HepG2 (cell line): Measurements from ENCODE around the gene UBTF. TPM values are rescaled to one million over a fixed set of nuclear protein-coding genes. Genes with fewer than 3 reads are reported as not detected.
A peak's percentile ranks its signal among the peaks of the same experiment; 100 is the strongest.

Experiments
- BORCS8-MEF2B ChIP-seq: sonication (generic); formaldehyde crosslinking; IDR thresholded peaks from 2 replicates; pipeline ENCODE4 v1.8.0; 2022; ENCODE audit warnings: mild to moderate bottlenecking, missing genetic modification reagents
- EP300 ChIP-seq, 3 experiments: sonication (generic) in 1 of 3; formaldehyde crosslinking in 1 of 3; IDR thresholded peaks; 2 replicates each; pipeline versions ENCODE4 v1.5.1 to v1.6.1; 2011 to 2020; ENCODE audit warnings: low read depth in 2 of 3, low read length in 2 of 3, borderline replicate concordance in 1 of 3, improper control_type of control experiment in 1 of 3, mild to moderate bottlenecking in 1 of 3, missing genetic modification reagents in 1 of 3, moderate library complexity in 1 of 3
- FLYWCH1 ChIP-seq: sonication (generic); formaldehyde crosslinking; IDR thresholded peaks from 2 replicates; pipeline ENCODE4 v1.8.1; 2023; ENCODE audit warnings: mild to moderate bottlenecking, missing genetic modification reagents
- KDM2A ChIP-seq: sonication (generic); formaldehyde crosslinking; IDR thresholded peaks from 2 replicates; pipeline ENCODE4 v1.4.0; 2020; ENCODE audit warnings: low read depth, missing genetic modification reagents, borderline replicate concordance
- RBM22 ChIP-seq: fragments of 200-400 bp; formaldehyde crosslinking; optimal IDR thresholded peaks from 2 replicates; pipeline ENCODE3; 2017; ENCODE audit warnings: mild to moderate bottlenecking, low read length, moderate library complexity
- SOX13 ChIP-seq, 3 experiments: fragments of 450-650 bp in 1 of 3; sonication (generic) in 1 of 3; formaldehyde crosslinking in 1 of 3; IDR thresholded peaks in 2 of 3; conservative IDR thresholded peaks in 1 of 3; 2 replicates each; pipeline versions ENCODE4 v1.5.0 to v1.6.1; 2016 to 2020; ENCODE audit warnings: antibody characterized with exemption in 1 of 3, mild to moderate bottlenecking in 1 of 3, missing compliant biosample characterization in 1 of 3, missing genetic modification reagents in 1 of 3, moderate library complexity in 1 of 3
- TCF7L2 ChIP-seq: IDR thresholded peaks from 2 replicates; pipeline ENCODE4 v1.6.1; 2011; ENCODE audit warnings: mild to moderate bottlenecking, low read depth, low read length, moderate library complexity
- ZBTB38 ChIP-seq: sonication (generic); formaldehyde crosslinking; IDR thresholded peaks from 2 replicates; pipeline ENCODE4 v1.5.1; 2020; ENCODE audit warnings: mild to moderate bottlenecking, missing genetic modification reagents
- ZNF567 ChIP-seq: sonication (generic); formaldehyde crosslinking; IDR thresholded peaks from 2 replicates; pipeline ENCODE4 v1.8.1; 2023; ENCODE audit warnings: mild to moderate bottlenecking, missing genetic modification reagents, borderline replicate concordance
- ZNF790 ChIP-seq: sonication (generic); formaldehyde crosslinking; IDR thresholded peaks from 2 replicates; pipeline ENCODE4 v1.8.0; 2022; ENCODE audit warnings: missing genetic modification reagents, mild to moderate bottlenecking, borderline replicate concordance
- ZSCAN12 ChIP-seq: sonication (generic); formaldehyde crosslinking; IDR thresholded peaks from 2 replicates; pipeline ENCODE4 v1.9.0; 2021; ENCODE audit warnings: mild to moderate bottlenecking, missing genetic modification reagents
- polyA plus RNA-seq, 8 experiments: library from polyadenylated mRNA; depleted of rRNA in 3 of 8; stranded (reverse) in 7 of 8; unstranded in 1 of 8; fragments of >200 nt; fragmentation: Illumina TruSeq in 4 of 8; extraction: Trizol in 4 of 8; gene quantifications; 2 replicates each; pipeline versions ENCODE4 v1.2.1 to v1.2.3, GENCODE V29; 2011 to 2016; ENCODE audit warnings: low read depth in 4 of 8, missing spikeins in 1 of 8, mixed read lengths in 1 of 8; ENCODE audit not compliant: insufficient read depth in 1 of 8
- total RNA-seq, 5 experiments: library from RNA; depleted of rRNA; stranded (reverse); fragments of >200 nt; fragmentation: Illumina TruSeq; extraction: Trizol; gene quantifications; 2 replicates each; pipeline ENCODE4 v1.2.3, GENCODE V29; 2016; ENCODE audit warnings: low read depth in 1 of 5
- TF ChIP-seq, protein P1 (sequence below), 2 experiments: sonication (generic) in 1 of 2; formaldehyde crosslinking in 1 of 2; IDR thresholded peaks; 2 replicates each; pipeline versions ENCODE4 v1.6.1 to v1.9.0; 2014 to 2022; ENCODE audit warnings: antibody characterized with exemption in 1 of 2, borderline replicate concordance in 1 of 2, inconsistent platforms in 1 of 2, low read depth in 1 of 2, missing genetic modification reagents in 1 of 2
- TF ChIP-seq, protein P2 (sequence below): sonication (generic); formaldehyde crosslinking; IDR thresholded peaks from 2 replicates; pipeline ENCODE4 v1.4.0; 2020; ENCODE audit warnings: missing genetic modification reagents
- TF ChIP-seq, protein P3 (sequence below): sonication (generic); formaldehyde crosslinking; IDR thresholded peaks from 2 replicates; pipeline ENCODE4 v1.4.0; 2020; ENCODE audit warnings: missing genetic modification reagents
- TF ChIP-seq, protein P4 (sequence below): sonication (generic); formaldehyde crosslinking; IDR thresholded peaks from 2 replicates; pipeline ENCODE4 v1.4.0; 2020; ENCODE audit warnings: mild to moderate bottlenecking, missing genetic modification reagents, borderline replicate concordance

UBTF gene
- total and polyA plus RNA-seq, 2 of the 13 experiments (the other 11 are each of a cell fraction or from before 2014, with no cell fraction given) = 15.2 to 60.9 TPM

DNA sequence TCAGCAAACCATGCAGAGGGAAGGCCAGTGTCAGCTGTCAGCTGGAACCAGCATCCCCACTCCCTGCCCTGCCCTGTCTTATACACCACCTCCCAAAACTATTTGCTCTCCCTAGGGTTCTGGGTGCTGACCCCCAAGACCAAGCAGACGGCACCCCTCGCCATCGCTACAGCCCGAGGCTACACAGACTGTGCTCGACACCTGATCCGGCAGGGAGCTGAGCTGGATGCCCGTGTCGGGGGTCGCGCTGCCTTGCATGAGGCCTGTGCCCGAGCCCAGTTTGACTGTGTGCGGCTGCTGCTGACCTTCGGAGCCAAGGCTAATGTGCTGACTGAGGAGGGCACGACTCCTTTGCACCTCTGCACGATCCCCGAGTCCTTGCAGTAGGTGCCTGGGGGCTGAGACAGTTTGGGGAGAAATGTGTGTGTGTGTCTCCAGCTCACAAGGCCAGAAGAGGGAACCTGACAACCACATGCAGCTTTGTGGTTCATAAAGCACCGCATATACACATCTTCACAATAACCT, 47.5 kb downstream of the UBTF start (continued):
- TF ChIP-seq, protein P1, sequence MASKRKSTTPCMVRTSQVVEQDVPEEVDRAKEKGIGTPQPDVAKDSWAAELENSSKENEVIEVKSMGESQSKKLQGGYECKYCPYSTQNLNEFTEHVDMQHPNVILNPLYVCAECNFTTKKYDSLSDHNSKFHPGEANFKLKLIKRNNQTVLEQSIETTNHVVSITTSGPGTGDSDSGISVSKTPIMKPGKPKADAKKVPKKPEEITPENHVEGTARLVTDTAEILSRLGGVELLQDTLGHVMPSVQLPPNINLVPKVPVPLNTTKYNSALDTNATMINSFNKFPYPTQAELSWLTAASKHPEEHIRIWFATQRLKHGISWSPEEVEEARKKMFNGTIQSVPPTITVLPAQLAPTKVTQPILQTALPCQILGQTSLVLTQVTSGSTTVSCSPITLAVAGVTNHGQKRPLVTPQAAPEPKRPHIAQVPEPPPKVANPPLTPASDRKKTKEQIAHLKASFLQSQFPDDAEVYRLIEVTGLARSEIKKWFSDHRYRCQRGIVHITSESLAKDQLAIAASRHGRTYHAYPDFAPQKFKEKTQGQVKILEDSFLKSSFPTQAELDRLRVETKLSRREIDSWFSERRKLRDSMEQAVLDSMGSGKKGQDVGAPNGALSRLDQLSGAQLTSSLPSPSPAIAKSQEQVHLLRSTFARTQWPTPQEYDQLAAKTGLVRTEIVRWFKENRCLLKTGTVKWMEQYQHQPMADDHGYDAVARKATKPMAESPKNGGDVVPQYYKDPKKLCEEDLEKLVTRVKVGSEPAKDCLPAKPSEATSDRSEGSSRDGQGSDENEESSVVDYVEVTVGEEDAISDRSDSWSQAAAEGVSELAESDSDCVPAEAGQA (IDR thresholded peaks at IDR 0.05; ENCODE audit: low read depth) = no peak
- TF ChIP-seq, protein P1 (CRISPR knock-in tag; IDR thresholded peaks at IDR 0.05; ENCODE audit: borderline replicate concordance) = no peak
- TF ChIP-seq, protein P2, sequence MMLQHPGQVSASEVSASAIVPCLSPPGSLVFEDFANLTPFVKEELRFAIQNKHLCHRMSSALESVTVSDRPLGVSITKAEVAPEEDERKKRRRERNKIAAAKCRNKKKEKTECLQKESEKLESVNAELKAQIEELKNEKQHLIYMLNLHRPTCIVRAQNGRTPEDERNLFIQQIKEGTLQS (CRISPR knock-in tag) = no peak
- TF ChIP-seq ZNF567 (CRISPR knock-in tag) (no peak), KDM2A (no peak; the same call in 1 of the 2 replicates), FLYWCH1 (no peak), BORCS8-MEF2B (CRISPR knock-in tag) (0 out of 2 replicates have a peak, but pooled peaks have one; percentile 24), RBM22 (peak; percentile 88), SOX13 (IDR thresholded peaks at IDR 0.05) (no peak), SOX13 (CRISPR knock-in tag; conservative IDR thresholded peaks at IDR 0.05 in 1 of 2, IDR thresholded peaks at IDR 0.05 in 1 of 2) (no peak), TCF7L2 (no peak), ZBTB38 (CRISPR knock-in tag) (peak; percentile 20; the same call in 1 of the 2 replicates), ZNF790 (CRISPR knock-in tag) (0 out of 2 replicates have a peak, but pooled peaks have one; percentile 29), ZSCAN12 (CRISPR knock-in tag) (no peak), EP300 (IDR thresholded peaks at IDR 0.05; ENCODE audit: low read depth in 2 of 2, low read length in 2 of 2) (no peak), EP300 (CRISPR knock-in tag; IDR thresholded peaks at IDR 0.05; ENCODE audit: borderline replicate concordance) (no peak)
- TF ChIP-seq, protein P3, sequence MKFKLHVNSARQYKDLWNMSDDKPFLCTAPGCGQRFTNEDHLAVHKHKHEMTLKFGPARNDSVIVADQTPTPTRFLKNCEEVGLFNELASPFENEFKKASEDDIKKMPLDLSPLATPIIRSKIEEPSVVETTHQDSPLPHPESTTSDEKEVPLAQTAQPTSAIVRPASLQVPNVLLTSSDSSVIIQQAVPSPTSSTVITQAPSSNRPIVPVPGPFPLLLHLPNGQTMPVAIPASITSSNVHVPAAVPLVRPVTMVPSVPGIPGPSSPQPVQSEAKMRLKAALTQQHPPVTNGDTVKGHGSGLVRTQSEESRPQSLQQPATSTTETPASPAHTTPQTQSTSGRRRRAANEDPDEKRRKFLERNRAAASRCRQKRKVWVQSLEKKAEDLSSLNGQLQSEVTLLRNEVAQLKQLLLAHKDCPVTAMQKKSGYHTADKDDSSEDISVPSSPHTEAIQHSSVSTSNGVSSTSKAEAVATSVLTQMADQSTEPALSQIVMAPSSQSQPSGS = no peak
- TF ChIP-seq, protein P4, sequence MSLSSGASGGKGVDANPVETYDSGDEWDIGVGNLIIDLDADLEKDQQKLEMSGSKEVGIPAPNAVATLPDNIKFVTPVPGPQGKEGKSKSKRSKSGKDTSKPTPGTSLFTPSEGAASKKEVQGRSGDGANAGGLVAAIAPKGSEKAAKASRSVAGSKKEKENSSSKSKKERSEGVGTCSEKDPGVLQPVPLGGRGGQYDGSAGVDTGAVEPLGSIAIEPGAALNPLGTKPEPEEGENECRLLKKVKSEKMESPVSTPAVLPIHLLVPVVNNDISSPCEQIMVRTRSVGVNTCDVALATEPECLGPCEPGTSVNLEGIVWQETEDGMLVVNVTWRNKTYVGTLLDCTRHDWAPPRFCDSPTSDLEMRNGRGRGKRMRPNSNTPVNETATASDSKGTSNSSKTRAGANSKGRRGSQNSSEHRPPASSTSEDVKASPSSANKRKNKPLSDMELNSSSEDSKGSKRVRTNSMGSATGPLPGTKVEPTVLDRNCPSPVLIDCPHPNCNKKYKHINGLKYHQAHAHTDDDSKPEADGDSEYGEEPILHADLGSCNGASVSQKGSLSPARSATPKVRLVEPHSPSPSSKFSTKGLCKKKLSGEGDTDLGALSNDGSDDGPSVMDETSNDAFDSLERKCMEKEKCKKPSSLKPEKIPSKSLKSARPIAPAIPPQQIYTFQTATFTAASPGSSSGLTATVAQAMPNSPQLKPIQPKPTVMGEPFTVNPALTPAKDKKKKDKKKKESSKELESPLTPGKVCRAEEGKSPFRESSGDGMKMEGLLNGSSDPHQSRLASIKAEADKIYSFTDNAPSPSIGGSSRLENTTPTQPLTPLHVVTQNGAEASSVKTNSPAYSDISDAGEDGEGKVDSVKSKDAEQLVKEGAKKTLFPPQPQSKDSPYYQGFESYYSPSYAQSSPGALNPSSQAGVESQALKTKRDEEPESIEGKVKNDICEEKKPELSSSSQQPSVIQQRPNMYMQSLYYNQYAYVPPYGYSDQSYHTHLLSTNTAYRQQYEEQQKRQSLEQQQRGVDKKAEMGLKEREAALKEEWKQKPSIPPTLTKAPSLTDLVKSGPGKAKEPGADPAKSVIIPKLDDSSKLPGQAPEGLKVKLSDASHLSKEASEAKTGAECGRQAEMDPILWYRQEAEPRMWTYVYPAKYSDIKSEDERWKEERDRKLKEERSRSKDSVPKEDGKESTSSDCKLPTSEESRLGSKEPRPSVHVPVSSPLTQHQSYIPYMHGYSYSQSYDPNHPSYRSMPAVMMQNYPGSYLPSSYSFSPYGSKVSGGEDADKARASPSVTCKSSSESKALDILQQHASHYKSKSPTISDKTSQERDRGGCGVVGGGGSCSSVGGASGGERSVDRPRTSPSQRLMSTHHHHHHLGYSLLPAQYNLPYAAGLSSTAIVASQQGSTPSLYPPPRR (CRISPR knock-in tag) = no peak
